GM23338 (cell line): Measurements from ENCODE around the gene MRM2. TPM values are rescaled to one million over a fixed set of nuclear protein-coding genes. Genes with fewer than 3 reads are reported as not detected.

Source experiments
- ATAC-seq: fragments of 200-7000 bp; cut with Tn5 transposase; 3 replicates; pipeline ENCODE4 v1.9.1; 2020
- DNase-seq: peaks from one replicate; pipeline ENCODE4 v3.0.0-alpha.2; 2015; ENCODE audit warnings: low spot score
- H2AFZ ChIP-seq: fragments of 200-600 bp; sonication (generic); 2 replicates; pipeline ENCODE4 v1.8.0; 2016; ENCODE audit warnings: antibody characterized with exemption, mild to moderate bottlenecking, moderate library complexity
- H3F3A ChIP-seq: fragments of 200-600 bp; sonication (generic); replicated peaks from 2 replicates; pipeline ENCODE4 v1.8.0; 2017; ENCODE audit warnings: antibody characterized with exemption, mixed run types, low read depth
- H3K27ac ChIP-seq: fragments of 200-600 bp; sonication (generic); 2 replicates; pipeline ENCODE4 v1.6.1; 2016; ENCODE audit warnings: low read depth
- H3K27me3 ChIP-seq: fragments of 200-600 bp; sonication (generic); 2 replicates; pipeline ENCODE4 v1.8.0; 2016; ENCODE audit warnings: mild to moderate bottlenecking, mixed run types, moderate library complexity; ENCODE audit not compliant: insufficient read depth
- H3K36me3 ChIP-seq: fragments of 200-600 bp; sonication (generic); 2 replicates; pipeline ENCODE4 v1.8.0; 2016; ENCODE audit warnings: mild to moderate bottlenecking; ENCODE audit not compliant: insufficient read depth
- H3K4me1 ChIP-seq: fragments of 200-600 bp; sonication (generic); 2 replicates; pipeline ENCODE4 v1.8.0; 2016; ENCODE audit warnings: mild to moderate bottlenecking, moderate library complexity; ENCODE audit not compliant: insufficient read depth
- H3K4me2 ChIP-seq: fragments of 200-600 bp; sonication (generic); 2 replicates; pipeline ENCODE4 v1.7.1; 2017; ENCODE audit warnings: mixed run types
- H3K4me3 ChIP-seq: fragments of 200-600 bp; sonication (generic); 2 replicates; pipeline ENCODE4 v1.6.1; 2016; ENCODE audit warnings: mixed run types
- H3K79me2 ChIP-seq: fragments of 200-600 bp; sonication (generic); replicated peaks from 2 replicates; pipeline ENCODE4 v1.8.0; 2017; ENCODE audit warnings: mild to moderate bottlenecking; ENCODE audit not compliant: insufficient read depth
- H3K9me2 ChIP-seq: fragments of 200-600 bp; sonication (generic); 2 replicates; pipeline ENCODE4 v1.8.0; 2017; ENCODE audit not compliant: insufficient read depth
- H4K20me1 ChIP-seq: fragments of 200-600 bp; sonication (generic); replicated peaks from 2 replicates; pipeline ENCODE4 v1.8.0; 2017; ENCODE audit warnings: mild to moderate bottlenecking; ENCODE audit not compliant: insufficient read depth
- H3K27ac Mint-ChIP-seq: 2 replicates; pipeline ENCODE4 v1.8.0; 2020; ENCODE audit warnings: inconsistent platforms, mild to moderate bottlenecking, moderate library complexity, mixed read lengths
- H3K27me3 Mint-ChIP-seq: 3 replicates; pipeline ENCODE4 v1.8.0; 2022; ENCODE audit warnings: low read depth, mild to moderate bottlenecking, moderate library complexity, mixed read lengths, inconsistent platforms; ENCODE audit not compliant: insufficient read depth, poor library complexity
- H3K36me3 Mint-ChIP-seq: 3 replicates; pipeline ENCODE4 v1.8.0; 2021; ENCODE audit warnings: low read depth, mild to moderate bottlenecking, inconsistent platforms, moderate library complexity, mixed read lengths
- H3K4me1 Mint-ChIP-seq: 3 replicates; pipeline ENCODE4 v1.8.0; 2020; ENCODE audit warnings: mild to moderate bottlenecking, inconsistent platforms, mixed read lengths
- H3K4me3 Mint-ChIP-seq: 3 replicates; pipeline ENCODE4 v1.8.0; 2021; ENCODE audit warnings: moderate library complexity, mild to moderate bottlenecking, inconsistent platforms, mixed read lengths
- H3K9me3 Mint-ChIP-seq: 3 replicates; pipeline ENCODE4 v1.8.0; 2020; ENCODE audit warnings: moderate library complexity, mild to moderate bottlenecking, inconsistent platforms, mixed read lengths
- CREB1 ChIP-seq: fragments of 250-450 bp; sonication (Bioruptor Pico); IDR thresholded peaks from 2 replicates; pipeline ENCODE4 v1.5.0; 2020; ENCODE audit warnings: low read depth, mild to moderate bottlenecking, moderate library complexity
- CTCF ChIP-seq, 2 experiments: fragments of 200-600 bp in 1 of 2; sonication (generic) in 1 of 2; conservative IDR thresholded peaks; 2 replicates each; pipeline versions ENCODE4 v1.5.1 to v1.6.1; 2016 to 2017; ENCODE audit warnings: antibody characterized with exemption in 2 of 2, low read depth in 2 of 2, mild to moderate bottlenecking in 2 of 2, moderate library complexity in 1 of 2
- ETS1 ChIP-seq: IDR thresholded peaks from 2 replicates; pipeline ENCODE4 v1.6.1; 2016; ENCODE audit warnings: antibody characterized with exemption
- EZH2 ChIP-seq: fragments of 200-600 bp; sonication (generic); IDR thresholded peaks from one replicate; pipeline ENCODE4 v1.8.0; 2017; ENCODE audit warnings: antibody characterized with exemption, mild to moderate bottlenecking, low read depth; ENCODE audit not compliant: unreplicated experiment
- EZH2phosphoT487 ChIP-seq: fragments of 200-600 bp; sonication (generic); IDR thresholded peaks from one replicate; pipeline ENCODE4 v1.8.1; 2018; ENCODE audit warnings: antibody characterized with exemption; ENCODE audit not compliant: unreplicated experiment
- JUNB ChIP-seq: IDR thresholded peaks from one replicate; pipeline ENCODE4 v1.6.1; 2016; ENCODE audit warnings: antibody characterized with exemption; ENCODE audit not compliant: unreplicated experiment
- NANOG ChIP-seq: IDR thresholded peaks from 2 replicates; pipeline ENCODE4 v1.6.1; 2016; ENCODE audit warnings: antibody characterized with exemption, borderline replicate concordance
- POLR2AphosphoS5 ChIP-seq: IDR thresholded peaks from 2 replicates; pipeline ENCODE4 v1.6.1; 2016; ENCODE audit warnings: antibody characterized with exemption, low read depth
- STAT1 ChIP-seq: IDR thresholded peaks from one replicate; pipeline ENCODE4 v1.6.1; 2016; ENCODE audit warnings: antibody characterized with exemption; ENCODE audit not compliant: unreplicated experiment
- ZNF114 ChIP-seq: fragments of 250-450 bp; sonication (Bioruptor Pico); IDR thresholded peaks from 2 replicates; pipeline ENCODE4 v1.5.0; 2020; ENCODE audit warnings: mild to moderate bottlenecking, moderate library complexity
- ZNF331 ChIP-seq: fragments of 250-450 bp; sonication (Bioruptor Pico); IDR thresholded peaks from 2 replicates; pipeline ENCODE4 v1.5.0; 2020; ENCODE audit warnings: low read depth, mild to moderate bottlenecking, moderate library complexity
- ZNF462 ChIP-seq: fragments of 250-450 bp; sonication (Bioruptor Pico); IDR thresholded peaks from 2 replicates; pipeline ENCODE4 v1.5.0; 2020; ENCODE audit warnings: mild to moderate bottlenecking, moderate library complexity
- polyA plus RNA-seq: library from polyadenylated mRNA; unstranded; fragments of >200 nt; fragmentation: Nextera tagmentation; extraction: Ambion mirVana; gene quantifications from 2 replicates; pipeline ENCODE4 v1.2.1, GENCODE V29; 2016
- total RNA-seq: library from RNA; depleted of rRNA; stranded (reverse); fragments of >200 nt; shearing (Covaris generic); gene quantifications from 2 replicates; pipeline ENCODE4 v1.2.3, GENCODE V29; 2014
- TF ChIP-seq, protein P1 (sequence below): IDR thresholded peaks from one replicate; pipeline ENCODE4 v1.6.1; 2018; ENCODE audit warnings: antibody characterized with exemption; ENCODE audit not compliant: unreplicated experiment

MRM2 gene
- total and polyA plus RNA-seq, 2 experiments from 2014 or later, result 30.0 to 37.8 TPM

DNA sequence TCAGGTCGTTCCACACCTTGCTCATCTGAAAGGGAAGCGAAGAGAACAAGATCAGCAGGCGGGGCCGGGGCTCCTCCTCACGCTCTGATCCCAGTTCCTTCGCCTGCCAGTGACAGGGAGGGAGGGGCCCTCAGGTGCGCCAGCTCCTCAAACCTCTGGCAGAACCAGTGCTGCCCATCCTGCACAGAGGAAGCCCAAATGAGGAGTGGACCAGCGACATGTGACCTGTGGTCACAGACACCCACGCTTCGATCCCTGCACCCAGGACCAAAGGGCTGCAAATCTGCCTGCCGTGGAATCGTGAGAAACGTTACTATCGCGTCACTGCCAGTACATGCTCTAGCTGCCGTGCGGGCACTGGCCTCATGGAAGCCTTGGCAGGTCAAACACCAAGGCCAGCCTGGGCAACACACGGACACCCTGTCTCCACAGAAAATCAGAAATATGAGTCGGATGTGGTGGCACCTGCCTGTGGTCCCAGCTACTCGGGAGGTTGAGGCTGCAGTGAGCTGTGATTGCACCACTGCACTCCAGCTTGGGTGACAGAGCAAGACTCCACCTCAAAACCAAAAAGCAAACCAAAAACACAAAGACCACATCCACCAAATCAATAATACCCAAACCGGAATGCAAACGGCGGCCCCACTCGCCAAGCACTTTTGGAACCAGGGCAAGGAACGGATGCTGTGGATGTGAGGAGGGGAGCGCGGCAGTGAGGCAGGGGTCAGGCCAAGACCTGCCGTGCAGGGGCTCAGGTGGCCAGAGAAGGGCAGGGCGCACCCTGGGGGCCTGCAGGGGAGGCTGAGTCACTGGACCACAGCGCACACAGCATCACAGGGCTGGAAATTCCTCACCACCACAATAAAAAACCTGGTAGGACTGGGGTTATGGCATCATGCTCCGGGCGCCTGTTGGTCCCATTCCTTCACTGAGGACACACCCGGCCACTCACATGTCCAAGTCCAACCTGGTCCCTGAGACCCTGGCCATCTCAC, 13.4 kb upstream of the MRM2 start:
- H3K36me3 Mint-ChIP-seq, result peaks cover 20% of the 10 kb centered on the region
- H3K4me2 ChIP-seq, result no peak overlapping the region
- no peak for ATAC-seq

More for the DNA sequence above, 13.4 kb upstream of the MRM2 start:
- Histone ChIP-seq H3K9me2 (no peaks in the 10 kb centered on the region), H3K4me1 (no peaks in the 10 kb centered on the region), H3K4me3 (no peak overlapping the region), H3K36me3 (no peaks in the 10 kb centered on the region; the same call in 1 of the 2 replicates), H4K20me1 (no peaks in the 10 kb centered on the region; the same call in 1 of the 2 replicates), H3K27me3 (no peaks in the 10 kb centered on the region), H3K79me2 (no peaks in the 10 kb centered on the region), H3F3A (no peaks in the 10 kb centered on the region), H3K27ac (no peak overlapping the region), H2AFZ (no peak overlapping the region)
- no peaks in the 10 kb centered on the region for H3K4me1 Mint-ChIP-seq
- no peak for DNase-seq
- peaks cover 15% of the 10 kb centered on the region for H3K27me3 Mint-ChIP-seq
- H3K27ac Mint-ChIP-seq, result no peak overlapping the region
- TF ChIP-seq NANOG (no peak), POLR2AphosphoS5 (no peak), EZH2 (no peak), ETS1 (no peak), STAT1 (no peak), ZNF462 (CRISPR knock-in tag) (no peak), EZH2phosphoT487 (no peak), ZNF331 (CRISPR knock-in tag) (no peak), JUNB (no peak), CTCF (conservative IDR thresholded peaks at IDR 0.05; ENCODE audit: low read depth in 2 of 2) (no peak), CREB1 (CRISPR knock-in tag) (no peak), ZNF114 (CRISPR knock-in tag) (no peak)
- TF ChIP-seq, protein P1, sequence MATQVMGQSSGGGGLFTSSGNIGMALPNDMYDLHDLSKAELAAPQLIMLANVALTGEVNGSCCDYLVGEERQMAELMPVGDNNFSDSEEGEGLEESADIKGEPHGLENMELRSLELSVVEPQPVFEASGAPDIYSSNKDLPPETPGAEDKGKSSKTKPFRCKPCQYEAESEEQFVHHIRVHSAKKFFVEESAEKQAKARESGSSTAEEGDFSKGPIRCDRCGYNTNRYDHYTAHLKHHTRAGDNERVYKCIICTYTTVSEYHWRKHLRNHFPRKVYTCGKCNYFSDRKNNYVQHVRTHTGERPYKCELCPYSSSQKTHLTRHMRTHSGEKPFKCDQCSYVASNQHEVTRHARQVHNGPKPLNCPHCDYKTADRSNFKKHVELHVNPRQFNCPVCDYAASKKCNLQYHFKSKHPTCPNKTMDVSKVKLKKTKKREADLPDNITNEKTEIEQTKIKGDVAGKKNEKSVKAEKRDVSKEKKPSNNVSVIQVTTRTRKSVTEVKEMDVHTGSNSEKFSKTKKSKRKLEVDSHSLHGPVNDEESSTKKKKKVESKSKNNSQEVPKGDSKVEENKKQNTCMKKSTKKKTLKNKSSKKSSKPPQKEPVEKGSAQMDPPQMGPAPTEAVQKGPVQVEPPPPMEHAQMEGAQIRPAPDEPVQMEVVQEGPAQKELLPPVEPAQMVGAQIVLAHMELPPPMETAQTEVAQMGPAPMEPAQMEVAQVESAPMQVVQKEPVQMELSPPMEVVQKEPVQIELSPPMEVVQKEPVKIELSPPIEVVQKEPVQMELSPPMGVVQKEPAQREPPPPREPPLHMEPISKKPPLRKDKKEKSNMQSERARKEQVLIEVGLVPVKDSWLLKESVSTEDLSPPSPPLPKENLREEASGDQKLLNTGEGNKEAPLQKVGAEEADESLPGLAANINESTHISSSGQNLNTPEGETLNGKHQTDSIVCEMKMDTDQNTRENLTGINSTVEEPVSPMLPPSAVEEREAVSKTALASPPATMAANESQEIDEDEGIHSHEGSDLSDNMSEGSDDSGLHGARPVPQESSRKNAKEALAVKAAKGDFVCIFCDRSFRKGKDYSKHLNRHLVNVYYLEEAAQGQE, result no peak
- H3K4me3 Mint-ChIP-seq, result no peak overlapping the region
- H3K9me3 Mint-ChIP-seq, result no peaks in the 10 kb centered on the region
